GM18868 (cell line): ENCODE results near the gene NWD2.

ENCODE experiments used
- ATAC-seq: cut with Tn5 transposase; IDR thresholded peaks from one replicate; pipeline ENCODE4 v1.9.1; 2021; ENCODE audit warnings: mild to moderate bottlenecking, moderate library complexity; ENCODE audit not compliant: unreplicated experiment

Gene NWD2

DNA sequence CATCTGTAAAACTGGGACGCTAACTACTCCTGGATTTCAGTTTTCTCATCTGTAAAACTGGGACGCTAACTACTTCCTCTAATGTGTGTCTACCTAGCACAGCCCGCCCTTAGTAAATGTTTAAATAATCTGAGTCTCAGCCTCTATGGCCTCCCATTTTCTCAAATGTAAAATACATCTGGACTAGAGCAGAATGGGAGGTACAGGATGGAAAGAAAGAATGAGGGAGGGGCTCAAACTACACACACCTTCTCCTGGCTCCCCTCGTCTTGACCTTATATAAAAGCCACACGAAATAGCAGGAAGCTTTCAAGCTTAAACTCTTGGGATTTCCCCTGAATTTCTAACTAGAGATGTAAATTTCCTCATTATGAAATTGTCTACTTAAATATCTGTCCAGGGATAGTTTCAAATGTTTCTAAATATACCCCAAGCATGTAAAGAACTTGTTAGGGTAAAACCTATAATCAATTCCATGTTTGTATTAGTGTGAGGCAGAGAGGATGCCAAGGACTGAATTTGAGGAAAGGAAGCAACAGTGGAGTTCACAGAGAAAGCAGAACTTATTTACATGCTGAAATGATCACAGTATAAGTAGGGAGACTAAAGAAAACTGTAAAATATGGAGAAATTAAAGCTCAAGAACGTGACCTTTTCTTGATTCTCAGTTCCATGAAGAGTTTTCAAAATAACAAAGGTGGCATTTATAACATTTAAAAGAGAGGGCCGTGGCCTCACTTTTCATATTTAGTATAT lies 220.0 kb downstream of the NWD2 start:
- no peak for ATAC-seq

DNA sequence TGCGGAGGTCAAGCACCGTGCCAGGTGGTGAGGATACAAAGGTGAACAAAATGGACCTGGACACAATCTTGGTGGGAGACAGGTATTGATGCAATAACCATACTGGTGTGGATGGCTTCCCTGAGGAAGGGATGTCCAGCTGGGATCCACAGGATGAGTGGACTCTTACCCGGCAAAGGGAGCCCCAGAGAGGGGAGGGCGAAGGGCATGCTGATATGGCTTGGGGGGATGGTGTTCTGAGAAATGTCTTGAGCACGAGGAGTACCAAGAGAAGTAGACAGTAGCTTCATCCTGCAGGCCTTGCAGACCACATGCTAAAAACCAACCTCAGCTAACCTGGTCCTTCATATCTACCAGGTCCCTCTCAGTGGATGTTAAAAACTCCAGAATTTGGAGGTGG lies 220.8 kb downstream of the NWD2 start:
- ATAC-seq = no peak

DNA sequence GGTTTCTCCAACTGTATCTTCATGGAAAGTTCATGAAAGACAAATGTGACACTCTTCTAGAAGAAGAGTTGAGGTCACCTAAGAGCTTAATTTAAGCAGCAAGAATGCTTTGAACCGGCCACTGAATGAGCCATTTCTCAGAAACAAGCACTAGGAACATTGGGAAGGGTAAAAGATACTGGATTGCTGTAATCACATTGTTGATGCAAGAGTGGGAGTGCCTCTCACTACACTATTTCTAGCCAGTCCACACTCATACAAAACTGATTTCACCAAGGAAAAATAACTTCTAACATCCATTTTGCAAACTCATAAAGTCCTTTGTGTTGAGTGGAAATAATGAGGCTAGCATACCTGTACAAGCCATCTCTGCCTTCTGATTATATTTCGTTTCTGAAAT lies 221.3 kb downstream of the NWD2 start:
- ATAC-seq = no peak

DNA sequence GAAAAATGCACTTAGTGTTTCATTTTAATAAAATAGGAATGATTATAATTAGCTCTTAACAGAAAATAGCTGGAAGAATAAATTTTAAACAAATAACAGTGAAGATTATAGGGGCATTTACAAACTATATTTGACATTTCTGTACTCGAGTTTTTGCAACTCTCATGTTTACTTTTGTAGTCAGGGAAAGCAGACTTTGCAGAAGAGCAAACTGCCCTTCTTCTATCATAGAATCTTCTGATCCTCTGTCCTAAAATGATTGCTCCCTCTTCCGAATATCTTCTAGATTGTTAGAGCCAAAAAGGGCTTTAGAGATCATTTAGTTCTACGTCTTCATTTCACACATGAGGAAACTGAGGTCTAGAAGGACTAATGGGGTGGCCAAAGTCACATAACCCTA lies 222.7 kb downstream of the NWD2 start:
- no peak for ATAC-seq

- ATAC-seq = no peak
Observed at GRCh38 chr4:37467824-37468223, 223.3 kb downstream of the NWD2 start.

GRCh38 chr4:37469286-37469685 lies 224.7 kb downstream of the NWD2 start:
- ATAC-seq = no peak

DNA sequence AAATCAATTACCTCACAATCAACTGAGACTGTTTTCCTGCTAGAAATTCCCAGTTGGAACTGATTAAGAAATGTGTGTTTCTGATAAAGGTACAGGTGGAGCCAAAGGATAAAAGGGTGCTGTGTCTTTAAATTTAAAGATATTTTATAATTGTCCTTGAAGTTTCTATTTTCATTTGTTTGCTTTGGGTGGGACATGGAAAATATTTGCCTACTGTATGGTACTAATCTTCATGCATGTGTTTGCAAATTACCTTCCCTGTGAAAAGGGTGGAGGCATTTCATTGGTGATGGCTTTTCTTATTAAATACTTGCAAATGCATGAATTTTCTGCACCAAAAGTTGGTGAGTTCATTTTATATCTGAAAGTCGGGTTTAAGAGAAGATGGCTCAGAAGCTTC lies 225.7 kb downstream of the NWD2 start:
- no peak for ATAC-seq

DNA sequence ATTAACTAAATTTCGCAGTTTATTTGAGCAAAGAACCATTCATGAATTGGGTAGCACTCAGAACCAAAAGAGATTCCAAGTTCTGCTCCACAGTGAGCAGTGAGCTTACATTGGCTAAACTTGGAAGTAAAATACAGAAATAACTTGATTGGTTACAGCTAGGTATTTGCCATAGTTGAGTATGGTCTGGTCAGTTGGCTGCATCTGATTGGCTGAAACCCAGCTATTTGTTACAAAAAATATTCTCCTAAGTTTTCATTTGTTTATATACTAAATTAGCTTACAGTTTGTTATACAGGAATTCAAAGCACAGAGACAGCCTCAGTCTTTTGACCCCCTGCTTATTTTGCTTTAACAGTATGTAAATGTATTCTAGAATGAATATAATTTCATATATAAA lies 226.6 kb downstream of the NWD2 start:
- no peak for ATAC-seq

DNA sequence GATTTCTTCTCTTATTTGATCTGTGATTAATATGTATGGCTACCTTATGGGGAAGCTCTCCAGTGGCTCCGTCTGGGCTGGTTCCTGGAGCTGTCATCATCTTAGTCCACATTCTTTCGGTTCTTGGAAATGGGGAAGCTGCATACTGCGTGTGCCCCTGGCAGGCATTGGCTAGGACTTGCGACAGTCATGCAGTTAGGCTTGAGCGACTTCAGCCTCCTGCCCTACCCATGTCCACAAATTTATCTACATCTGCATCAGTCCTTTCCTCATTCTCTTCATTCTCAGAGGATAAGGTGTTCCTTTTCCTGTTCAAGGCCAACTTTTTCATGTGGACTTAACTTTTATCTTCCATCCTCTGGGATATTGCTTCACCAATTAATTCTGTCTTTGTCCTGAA lies 227.4 kb downstream of the NWD2 start:
- no peak for ATAC-seq

GRCh38 chr4:37473807-37474206 lies 229.3 kb downstream of the NWD2 start:
- ATAC-seq = no peak

- no peak for ATAC-seq
Observed at GRCh38 chr4:37475087-37475486, 230.5 kb downstream of the NWD2 start.

- no peak for ATAC-seq
Observed at GRCh38 chr4:37475776-37476175, 231.2 kb downstream of the NWD2 start.

DNA sequence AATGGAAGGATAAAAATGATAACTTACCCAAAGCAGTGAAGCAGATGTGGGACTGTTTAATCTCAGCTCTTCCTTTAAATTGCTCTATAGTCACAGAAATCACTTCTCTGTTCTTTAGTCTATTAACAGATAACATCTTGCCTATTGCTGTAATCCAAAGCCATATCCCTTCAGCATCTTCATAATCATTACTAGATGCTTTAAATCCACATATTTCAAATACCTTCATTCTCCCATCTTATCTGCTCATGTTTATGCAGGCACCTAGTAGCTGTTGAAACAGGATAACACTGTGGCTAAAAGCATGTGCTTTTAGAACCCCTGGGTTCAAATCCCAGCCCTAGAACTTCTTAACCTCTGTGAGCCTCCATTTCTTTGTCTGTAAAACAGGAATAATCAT lies 231.7 kb downstream of the NWD2 start:
- ATAC-seq = no peak

GRCh38 chr4:37476691-37477090 lies 232.1 kb downstream of the NWD2 start:
- ATAC-seq = no peak

GRCh38 chr4:37477126-37477525 lies 232.6 kb downstream of the NWD2 start:
- no peak for ATAC-seq

- no peak for ATAC-seq
Observed at GRCh38 chr4:37478151-37478550, 233.6 kb downstream of the NWD2 start.

DNA sequence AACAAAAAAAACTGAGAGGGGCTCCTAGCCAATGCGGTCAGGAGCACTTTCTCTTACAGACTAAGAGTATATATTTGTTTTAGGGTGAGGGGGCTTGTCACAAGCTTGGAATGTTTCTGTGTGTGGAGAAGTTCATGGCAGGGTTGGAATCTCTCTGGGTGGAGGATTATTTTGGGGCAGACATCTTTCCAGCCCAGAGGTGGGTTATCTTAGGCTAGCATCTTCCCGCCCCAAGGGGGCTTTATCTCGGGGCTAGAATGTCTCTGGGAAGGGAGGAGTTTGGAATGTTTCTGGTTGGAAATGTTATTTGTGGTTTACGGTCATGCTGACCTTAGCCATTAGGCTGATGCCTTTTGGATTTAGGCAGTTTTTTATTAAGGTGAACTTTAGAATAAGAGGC lies 236.0 kb downstream of the NWD2 start:
- ATAC-seq = no peak

DNA sequence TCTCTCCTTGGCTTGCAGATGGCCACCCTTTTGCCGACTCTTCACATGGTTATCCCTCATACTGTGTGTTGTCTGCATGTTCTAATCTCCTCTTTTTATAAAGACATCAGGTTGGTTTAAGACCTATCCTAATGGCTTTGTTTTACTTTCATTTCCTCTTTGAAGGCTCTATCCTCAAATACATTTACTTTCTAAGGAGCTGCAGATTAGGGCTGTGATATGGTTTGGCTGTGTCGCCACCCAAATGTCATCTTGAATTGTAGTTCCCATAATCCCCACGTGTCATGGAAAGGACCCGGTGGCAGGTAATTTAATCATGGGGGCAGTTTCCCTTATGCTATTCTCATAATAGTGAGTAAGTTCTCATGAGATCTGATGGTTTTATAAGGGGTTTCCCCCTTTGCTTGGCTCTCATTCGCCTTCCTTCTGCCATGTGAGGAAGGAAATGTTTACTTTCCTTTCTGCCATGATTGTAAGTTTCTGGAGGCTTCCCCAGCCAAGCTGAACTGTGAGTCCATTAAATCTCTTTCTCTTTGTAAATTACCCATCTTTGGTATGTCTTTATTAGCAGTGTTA lies 237.1 kb downstream of the NWD2 start:
- ATAC-seq = no peak

- no peak for ATAC-seq
Observed at GRCh38 chr4:37482236-37482913, 237.8 kb downstream of the NWD2 start.

- no peak for ATAC-seq
Observed at GRCh38 chr4:37483610-37484009, 239.1 kb downstream of the NWD2 start.

GRCh38 chr4:37486166-37486565 lies 241.6 kb downstream of the NWD2 start:
- ATAC-seq = no peak

DNA sequence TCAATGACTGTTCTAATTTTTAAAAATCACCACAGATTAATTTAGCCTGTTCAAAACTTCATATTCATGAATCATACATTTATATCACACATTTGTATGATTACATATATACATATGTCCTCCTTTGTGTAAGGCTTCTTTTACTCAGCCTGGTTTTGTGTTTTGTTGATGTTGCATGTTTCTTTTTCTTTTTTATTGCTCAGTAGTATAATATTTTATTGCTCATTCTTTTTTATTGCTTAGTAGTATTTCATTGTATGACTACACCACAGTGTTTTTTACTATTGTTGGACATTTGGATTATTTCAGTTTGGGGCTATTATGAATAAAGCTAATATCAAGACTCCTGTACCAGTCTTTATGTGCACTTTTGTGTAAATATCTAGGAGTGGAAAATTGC lies 243.1 kb downstream of the NWD2 start:
- no peak for ATAC-seq
